Measurements from ENCODE around the gene RC3H1. TPM values are rescaled to one million over a fixed set of nuclear protein-coding genes. Genes with fewer than 3 reads are reported as not detected.
"Not testable (repeated sequence)": the region's sequence is repeated elsewhere in the genome, so short reads cannot be mapped to it uniquely, and the experiment has no call there.

The RC3H1 gene
- total RNA-seq, 1 experiment from 2014 or later, result 42.1 TPM

DNA sequence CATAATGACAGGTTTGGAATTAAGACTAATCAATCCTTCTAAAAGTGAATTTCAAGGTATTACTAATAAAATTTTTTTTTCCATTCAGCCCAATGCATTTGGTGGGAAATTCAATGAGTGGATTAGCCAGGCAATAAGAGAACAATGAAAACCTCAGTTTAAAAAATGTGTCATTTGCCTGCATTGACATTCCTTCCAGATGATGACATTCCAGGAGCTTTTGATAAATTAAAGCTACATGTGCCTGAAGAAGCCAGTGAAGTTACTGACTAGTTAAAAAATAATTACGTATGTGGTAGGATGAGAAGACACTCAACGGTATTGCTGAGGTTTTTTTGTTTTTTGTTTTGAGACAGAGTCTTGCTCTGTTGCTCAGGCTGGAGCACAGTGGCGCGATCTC, 37.9 kb upstream of the RC3H1 start:
- BruUV-seq (replicated peaks), result no TSS peak
- CTCF ChIA-PET, result no interaction called here
- Mint-ChIP-seq H3K9me3 (ENCODE audit: low read depth, unreplicated experiment) (no peaks in the 10 kb centered on the region), H3K4me3 (ENCODE audit: low read depth, unreplicated experiment) (no peak overlapping the region), H3K27me3 (ENCODE audit: unreplicated experiment) (no peaks in the 10 kb centered on the region), H3K4me1 (ENCODE audit: low read depth, unreplicated experiment) (peaks cover 6% of the 10 kb centered on the region), H3K27ac (ENCODE audit: unreplicated experiment) (peak overlapping the region; percentile 9), H3K36me3 (ENCODE audit: insufficient read depth, unreplicated experiment) (no peaks in the 10 kb centered on the region)
- no peak for DNase-seq
- TF ChIP-seq, protein P1, sequence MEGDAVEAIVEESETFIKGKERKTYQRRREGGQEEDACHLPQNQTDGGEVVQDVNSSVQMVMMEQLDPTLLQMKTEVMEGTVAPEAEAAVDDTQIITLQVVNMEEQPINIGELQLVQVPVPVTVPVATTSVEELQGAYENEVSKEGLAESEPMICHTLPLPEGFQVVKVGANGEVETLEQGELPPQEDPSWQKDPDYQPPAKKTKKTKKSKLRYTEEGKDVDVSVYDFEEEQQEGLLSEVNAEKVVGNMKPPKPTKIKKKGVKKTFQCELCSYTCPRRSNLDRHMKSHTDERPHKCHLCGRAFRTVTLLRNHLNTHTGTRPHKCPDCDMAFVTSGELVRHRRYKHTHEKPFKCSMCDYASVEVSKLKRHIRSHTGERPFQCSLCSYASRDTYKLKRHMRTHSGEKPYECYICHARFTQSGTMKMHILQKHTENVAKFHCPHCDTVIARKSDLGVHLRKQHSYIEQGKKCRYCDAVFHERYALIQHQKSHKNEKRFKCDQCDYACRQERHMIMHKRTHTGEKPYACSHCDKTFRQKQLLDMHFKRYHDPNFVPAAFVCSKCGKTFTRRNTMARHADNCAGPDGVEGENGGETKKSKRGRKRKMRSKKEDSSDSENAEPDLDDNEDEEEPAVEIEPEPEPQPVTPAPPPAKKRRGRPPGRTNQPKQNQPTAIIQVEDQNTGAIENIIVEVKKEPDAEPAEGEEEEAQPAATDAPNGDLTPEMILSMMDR (IDR thresholded peaks at IDR 0.05; ENCODE audit: unreplicated experiment), result no peak
- intact Hi-C loops (cut with micrococcal nuclease; ENCODE audit: unreplicated experiment), result no loop called here

DNA sequence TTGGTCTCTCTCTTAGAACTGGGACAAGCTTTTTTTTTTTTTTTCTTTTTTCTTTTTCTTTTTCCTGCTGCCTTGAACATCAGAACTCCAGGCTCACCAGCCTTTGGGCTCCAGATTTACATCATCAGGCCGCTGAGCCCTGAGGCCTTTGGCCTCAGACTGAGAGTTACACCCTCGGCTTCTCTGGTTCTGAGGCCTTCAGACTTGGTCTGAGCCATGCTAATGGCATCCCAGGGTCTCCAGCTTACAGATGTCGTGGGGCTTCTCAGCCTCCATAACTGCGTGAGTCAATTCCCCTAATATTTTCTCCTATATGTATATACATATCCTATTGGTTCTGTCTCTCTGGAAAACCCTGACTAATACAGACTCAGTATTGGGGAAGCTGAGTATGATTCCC, 36.5 kb upstream of the RC3H1 start:
- H3K9me3 Mint-ChIP-seq (ENCODE audit: low read depth, unreplicated experiment), result no peaks in the 10 kb centered on the region
- no peak overlapping the region for H3K27ac Mint-ChIP-seq (ENCODE audit: unreplicated experiment)
- H3K36me3 Mint-ChIP-seq (ENCODE audit: insufficient read depth, unreplicated experiment), result no peaks in the 10 kb centered on the region
- no peak overlapping the region for H3K4me3 Mint-ChIP-seq (ENCODE audit: low read depth, unreplicated experiment)
- no peak for DNase-seq
- no peaks in the 10 kb centered on the region for H3K27me3 Mint-ChIP-seq (ENCODE audit: unreplicated experiment)
- peaks cover 6% of the 10 kb centered on the region for H3K4me1 Mint-ChIP-seq (ENCODE audit: low read depth, unreplicated experiment)
- BruUV-seq (replicated peaks), result no TSS peak
- TF ChIP-seq, protein P1 (IDR thresholded peaks at IDR 0.05; ENCODE audit: unreplicated experiment), result no peak
- intact Hi-C loops (cut with micrococcal nuclease; ENCODE audit: unreplicated experiment), result no loop called here
- CTCF ChIA-PET, result interaction anchor here (0.6 kb wide), 2 partner anchors 18 to 64 kb away, joined by 3 read pairs; no protein-coding TSS in a partner anchor

DNA sequence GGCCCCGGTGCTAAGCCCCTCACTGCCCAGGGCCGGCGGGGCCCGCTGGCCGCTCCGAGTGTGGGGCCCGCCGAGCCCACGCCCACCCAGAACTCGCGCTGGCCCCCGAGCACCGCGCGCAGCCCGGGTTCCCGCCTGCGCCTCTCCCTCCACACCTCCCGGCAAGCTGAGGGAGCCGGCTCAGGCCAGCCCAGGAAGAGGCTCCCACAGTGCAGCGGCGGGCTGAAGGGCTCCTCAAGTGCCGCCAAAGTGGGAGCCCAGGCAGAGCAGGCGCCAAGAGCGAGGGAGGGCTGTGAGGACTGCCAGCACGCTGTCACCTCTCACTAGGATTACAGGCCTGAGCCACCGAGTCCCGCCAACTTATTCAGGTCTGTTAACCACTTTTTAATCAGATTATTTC, 34.5 kb upstream of the RC3H1 start:
- H3K27me3 Mint-ChIP-seq (ENCODE audit: unreplicated experiment); H3K4me3 Mint-ChIP-seq (ENCODE audit: low read depth, unreplicated experiment); H3K4me1 Mint-ChIP-seq (ENCODE audit: low read depth, unreplicated experiment); H3K9me3 Mint-ChIP-seq (ENCODE audit: low read depth, unreplicated experiment); H3K27ac Mint-ChIP-seq (ENCODE audit: unreplicated experiment); BruUV-seq (replicated peaks); CTCF ChIA-PET; H3K36me3 Mint-ChIP-seq (ENCODE audit: insufficient read depth, unreplicated experiment); DNase-seq; intact Hi-C loops (cut with micrococcal nuclease; ENCODE audit: unreplicated experiment): not testable (repeated sequence)

DNA sequence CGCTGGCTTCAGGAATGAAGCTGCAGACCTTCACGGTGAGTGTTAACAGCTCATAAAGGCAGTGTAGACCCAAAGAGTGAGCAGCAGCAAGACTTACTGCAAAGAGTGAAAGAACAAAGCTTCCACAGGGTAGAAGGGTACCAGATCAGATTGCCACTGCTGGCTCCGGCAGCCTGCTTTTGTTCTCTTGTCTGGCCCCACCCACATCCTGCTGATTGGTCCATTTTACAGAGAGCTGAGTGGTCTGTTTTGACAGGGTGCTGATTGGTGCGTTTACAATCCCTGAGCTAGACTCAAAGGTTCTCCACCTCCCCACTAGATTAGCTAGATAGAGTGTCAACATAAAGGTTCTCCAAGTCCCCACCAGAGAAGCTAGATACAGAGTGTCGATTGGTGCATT, 33.6 kb upstream of the RC3H1 start:
- DNase-seq; BruUV-seq (replicated peaks); intact Hi-C loops (cut with micrococcal nuclease; ENCODE audit: unreplicated experiment); H3K27me3 Mint-ChIP-seq (ENCODE audit: unreplicated experiment); H3K9me3 Mint-ChIP-seq (ENCODE audit: low read depth, unreplicated experiment); H3K4me1 Mint-ChIP-seq (ENCODE audit: low read depth, unreplicated experiment); H3K36me3 Mint-ChIP-seq (ENCODE audit: insufficient read depth, unreplicated experiment); CTCF ChIA-PET; H3K4me3 Mint-ChIP-seq (ENCODE audit: low read depth, unreplicated experiment); H3K27ac Mint-ChIP-seq (ENCODE audit: unreplicated experiment): not testable (repeated sequence)

DNA sequence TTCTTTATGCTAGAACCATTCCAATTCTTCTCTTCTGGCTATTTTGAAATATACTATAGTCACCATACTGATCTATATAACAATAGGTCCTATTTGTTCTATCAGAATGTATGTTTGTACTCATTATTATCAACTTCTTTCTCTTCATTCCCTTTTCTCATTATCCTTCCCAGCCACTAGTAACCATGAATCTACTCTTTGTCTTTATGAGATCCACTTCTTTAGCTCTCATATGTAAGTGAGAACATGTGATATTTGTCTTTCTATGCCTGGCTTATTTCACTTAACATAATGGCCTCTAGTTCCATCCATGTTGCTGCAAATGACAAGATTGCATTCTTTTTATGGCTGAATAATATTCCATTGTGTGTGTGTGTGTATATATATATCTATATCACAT, 31.7 kb upstream of the RC3H1 start:
- Mint-ChIP-seq H3K27ac (ENCODE audit: unreplicated experiment) (no peak overlapping the region), H3K9me3 (ENCODE audit: low read depth, unreplicated experiment) (no peaks in the 10 kb centered on the region), H3K36me3 (ENCODE audit: insufficient read depth, unreplicated experiment) (no peaks in the 10 kb centered on the region), H3K27me3 (ENCODE audit: unreplicated experiment) (no peaks in the 10 kb centered on the region), H3K4me3 (ENCODE audit: low read depth, unreplicated experiment) (no peak overlapping the region), H3K4me1 (ENCODE audit: low read depth, unreplicated experiment) (no peaks in the 10 kb centered on the region)
- TF ChIP-seq, protein P1 (IDR thresholded peaks at IDR 0.05; ENCODE audit: unreplicated experiment), result no peak
- CTCF ChIA-PET, result interaction anchor here (0.6 to 0.8 kb wide), 2 partner anchors 13 to 705 kb away, joined by 3 read pairs; no protein-coding TSS in a partner anchor
- intact Hi-C loops (cut with micrococcal nuclease; ENCODE audit: unreplicated experiment), result no loop called here
- no peak for DNase-seq
- BruUV-seq (replicated peaks), result no TSS peak
